SK-N-MC (cell line): Measurements from ENCODE around the gene SPOCD1.

Experiments used
- EZH2 ChIP-seq: fragments of 200-600 bp; sonication (generic); IDR thresholded peaks from one replicate; pipeline ENCODE4 v1.6.1; 2017; ENCODE audit warnings: antibody characterized with exemption
- FOXP2 ChIP-seq: optimal IDR thresholded peaks from 2 replicates; pipeline ENCODE3; 2011; ENCODE audit warnings: mild to moderate bottlenecking, moderate library complexity; ENCODE audit not compliant: insufficient read depth; ENCODE audit errors: extremely low read length, control extremely low read depth
- POLR2AphosphoS5 ChIP-seq: IDR thresholded peaks from 2 replicates; pipeline ENCODE4 v1.6.1; 2012; ENCODE audit warnings: mild to moderate bottlenecking, low read depth, low read length, borderline replicate concordance

- TF ChIP-seq POLR2AphosphoS5 (no peak), EZH2 (no peak), FOXP2 (no peak)
Observed at GRCh38 chr1:31782421-31783410, 33.1 kb downstream of the SPOCD1 start.
